ENCODE measurements around the gene MCTS1.

GRCh38 chrX:120585702-120586101, 18.2 kb upstream of the MCTS1 start:
- TF ChIP-seq CTCF (IDR thresholded peaks at IDR 0.05; ENCODE audit: low read depth, low read length): no peak
- TF ChIP-seq POLR2A (IDR thresholded peaks at IDR 0.05; ENCODE audit: extremely low read depth, insufficient read length): no peak
